Tibial artery (tissue), 4 donors: ENCODE measurements around the gene FCAR.
"Not testable (repeated sequence)": the region's sequence is repeated elsewhere in the genome, so short reads cannot be mapped to it uniquely, and the experiment has no call there.

Experiments used
- DNase-seq, 2 donors: peaks; one replicate each; pipeline ENCODE4 v3.0.0-alpha.2; 2019
- H3K27ac ChIP-seq, 2 donors: fragments of 200-600 bp; sonication (generic) in 1 of 2; 1 replicate in 1 of 2; 2 replicates in 1 of 2; pipeline ENCODE4 v1.5.1; 2018 to 2019; ENCODE audit warnings: mild to moderate bottlenecking in 1 of 2
- H3K27me3 ChIP-seq, 2 donors: fragments of 200-600 bp; sonication (generic) in 1 of 2; one replicate each; pipeline versions ENCODE4 v1.5.1 to v1.6.0; 2016 to 2019
- H3K36me3 ChIP-seq, 3 donors: fragments of 200-600 bp; sonication (generic) in 2 of 3; one replicate each; pipeline ENCODE4 v1.5.1; 2016 to 2019; ENCODE audit warnings: mild to moderate bottlenecking in 2 of 3
- H3K4me1 ChIP-seq, 4 donors: fragments of 200-600 bp; sonication (generic) in 2 of 4; 1 replicate in 3 of 4; 2 replicates in 1 of 4; pipeline ENCODE4 v1.5.1; 2016 to 2019
- H3K4me3 ChIP-seq, 2 donors: fragments of 200-600 bp; sonication (generic) in 1 of 2; 1 replicate in 1 of 2; 2 replicates in 1 of 2; pipeline ENCODE4 v1.5.1; 2018 to 2019; ENCODE audit warnings: mild to moderate bottlenecking in 2 of 2
- H3K9me3 ChIP-seq, 3 donors: fragments of 200-600 bp; sonication (generic) in 1 of 3; one replicate each; pipeline ENCODE4 v1.5.1; 2016 to 2019
- intact Hi-C: fragments of 100-400 bp; cut with DNase I; formaldehyde crosslinking; loops from one replicate; pipeline ENCODE4 v1.15.0; 2023; ENCODE audit warnings: low total_unique reads
- TF ChIP-seq, protein P1 (sequence below), 2 experiments: fragments of 200-600 bp in 1 of 2; fragments of 450-650 bp in 1 of 2; IDR thresholded peaks; one replicate each; pipeline ENCODE4 v1.5.1; 2017 to 2019; ENCODE audit warnings: antibody characterized with exemption in 2 of 2, mild to moderate bottlenecking in 1 of 2, moderate library complexity in 1 of 2

FCAR gene

DNA sequence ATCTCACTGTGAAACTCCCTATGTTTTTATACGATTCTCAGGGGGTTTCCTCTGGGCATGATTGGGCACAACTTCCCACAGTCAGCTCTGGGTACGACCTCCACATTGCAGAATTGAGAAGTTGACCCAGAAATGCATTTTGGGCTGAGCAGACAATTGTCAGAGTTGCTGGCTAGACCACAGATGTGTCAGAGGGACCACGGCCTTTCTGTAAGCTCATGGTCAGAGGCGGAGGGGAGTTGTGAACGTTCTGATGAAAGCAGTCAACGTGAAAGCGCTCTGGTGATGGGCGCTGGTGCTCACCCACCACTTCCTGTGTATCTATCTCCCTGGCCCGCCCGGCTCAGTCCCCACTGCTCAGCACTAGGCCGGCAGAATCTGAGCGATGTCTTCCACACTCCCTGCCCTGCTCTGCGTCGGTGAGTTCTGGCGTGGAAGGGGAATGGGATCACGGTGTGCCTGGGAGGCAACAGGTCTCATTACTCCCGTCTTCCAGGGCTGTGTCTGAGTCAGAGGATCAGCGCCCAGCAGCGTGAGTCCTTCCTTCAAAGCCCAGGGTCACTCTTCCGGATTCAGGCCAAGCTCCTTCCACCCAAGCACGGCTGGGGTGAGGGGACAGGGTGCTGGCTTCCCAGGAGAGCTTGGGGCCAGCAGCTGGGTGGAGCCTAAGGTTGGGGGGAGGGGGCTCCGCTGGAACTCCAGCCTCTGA, 31.9 kb downstream of the FCAR start, which contains the start of gene NCR1:
Gene NCR1 (plus strand): TSS at position 346 of the 709 bp plus-strand sequence. CDS start 40 bp downstream, at position 386.
- no peak for DNase-seq
- TF ChIP-seq, protein P1, sequence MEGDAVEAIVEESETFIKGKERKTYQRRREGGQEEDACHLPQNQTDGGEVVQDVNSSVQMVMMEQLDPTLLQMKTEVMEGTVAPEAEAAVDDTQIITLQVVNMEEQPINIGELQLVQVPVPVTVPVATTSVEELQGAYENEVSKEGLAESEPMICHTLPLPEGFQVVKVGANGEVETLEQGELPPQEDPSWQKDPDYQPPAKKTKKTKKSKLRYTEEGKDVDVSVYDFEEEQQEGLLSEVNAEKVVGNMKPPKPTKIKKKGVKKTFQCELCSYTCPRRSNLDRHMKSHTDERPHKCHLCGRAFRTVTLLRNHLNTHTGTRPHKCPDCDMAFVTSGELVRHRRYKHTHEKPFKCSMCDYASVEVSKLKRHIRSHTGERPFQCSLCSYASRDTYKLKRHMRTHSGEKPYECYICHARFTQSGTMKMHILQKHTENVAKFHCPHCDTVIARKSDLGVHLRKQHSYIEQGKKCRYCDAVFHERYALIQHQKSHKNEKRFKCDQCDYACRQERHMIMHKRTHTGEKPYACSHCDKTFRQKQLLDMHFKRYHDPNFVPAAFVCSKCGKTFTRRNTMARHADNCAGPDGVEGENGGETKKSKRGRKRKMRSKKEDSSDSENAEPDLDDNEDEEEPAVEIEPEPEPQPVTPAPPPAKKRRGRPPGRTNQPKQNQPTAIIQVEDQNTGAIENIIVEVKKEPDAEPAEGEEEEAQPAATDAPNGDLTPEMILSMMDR (IDR thresholded peaks at IDR 0.05): no peak
- H3K36me3 ChIP-seq: no peaks in the 10 kb centered on the region

DNA sequence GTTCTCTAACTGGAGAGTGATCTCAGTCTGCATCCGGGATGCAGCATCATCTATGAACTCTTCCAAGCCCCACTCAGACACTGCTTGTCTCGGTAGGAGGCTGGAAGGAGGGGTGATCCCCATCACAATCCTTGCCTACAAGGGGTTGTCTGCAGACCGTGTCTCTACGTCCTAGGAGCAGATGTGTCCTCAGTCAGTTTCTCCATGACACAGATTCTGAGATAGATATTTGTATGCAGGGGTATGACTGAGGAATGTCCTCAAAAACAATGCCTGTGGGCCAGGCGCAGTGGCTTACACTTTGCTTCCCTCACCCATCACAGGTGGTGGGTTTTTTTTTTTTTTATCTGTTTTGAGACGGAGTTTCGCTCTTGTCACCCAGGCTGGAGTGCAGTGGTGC, 32.8 kb downstream of the FCAR start:
- Histone ChIP-seq H3K27ac (no peak overlapping the region), H3K27me3 (no peaks in the 10 kb centered on the region), H3K36me3 (no peaks in the 10 kb centered on the region), H3K4me1 (no peaks in the 10 kb centered on the region), H3K4me3 (no peak overlapping the region), H3K9me3 (no peaks in the 10 kb centered on the region)
- intact Hi-C loops: no loop called here
- TF ChIP-seq, protein P1 (IDR thresholded peaks at IDR 0.05): no peak
- DNase-seq: no peak

More for the DNA sequence above, 31.9 kb downstream of the FCAR start, which contains the start of gene NCR1:
- no peak within 1 kb of the TSS for H3K27ac ChIP-seq
- H3K4me3 ChIP-seq: no peak within 1 kb of the TSS
- H3K9me3 ChIP-seq: no peaks in the 10 kb centered on the region
- no peaks in the 10 kb centered on the region for H3K4me1 ChIP-seq
- no peaks in the 10 kb centered on the region for H3K27me3 ChIP-seq
- intact Hi-C loops: no loop called here

DNA sequence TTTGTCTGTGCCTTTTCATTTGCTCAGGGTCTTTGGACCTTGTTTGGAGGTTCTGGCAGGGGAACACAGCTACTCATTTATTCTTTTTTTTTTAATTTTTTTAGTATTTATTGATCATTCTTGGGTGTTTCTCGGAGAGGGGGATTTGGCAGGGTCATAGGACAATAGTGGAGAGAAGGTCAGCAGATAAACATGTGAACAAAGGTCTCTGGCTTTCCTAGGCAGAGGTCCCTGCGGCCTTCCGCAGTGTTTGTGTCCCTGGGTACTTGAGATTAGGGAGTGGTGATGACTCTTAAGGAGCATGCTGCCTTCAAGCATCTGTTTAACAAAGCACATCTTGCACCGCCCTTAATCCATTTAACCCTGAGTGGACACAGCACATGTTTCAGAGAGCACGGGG, 33.9 kb downstream of the FCAR start:
- H3K36me3 ChIP-seq, intact Hi-C loops, H3K4me1 ChIP-seq, DNase-seq, H3K4me3 ChIP-seq, H3K27ac ChIP-seq, H3K27me3 ChIP-seq, H3K9me3 ChIP-seq: not testable (repeated sequence)

DNA sequence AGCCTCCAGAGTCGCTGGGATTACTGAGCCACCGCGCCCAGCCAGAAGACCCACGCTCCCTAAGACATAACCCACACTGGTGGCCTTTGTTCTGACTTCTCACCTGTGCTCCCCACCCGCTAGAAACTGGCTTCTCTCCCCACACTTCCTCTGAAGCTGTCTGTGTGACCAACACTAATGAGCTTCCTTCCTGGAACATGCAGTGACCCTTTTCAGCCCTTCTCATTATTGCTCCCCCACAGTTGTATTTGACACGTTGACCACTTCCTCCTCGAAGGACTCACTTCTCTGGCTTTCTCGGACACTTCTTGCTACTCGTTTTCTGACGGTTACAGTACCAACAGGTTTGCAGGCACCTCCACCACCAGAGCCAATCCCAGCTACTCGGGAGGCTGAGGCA, 42.8 kb downstream of the FCAR start:
- no peak for DNase-seq
- no peak overlapping the region for H3K4me3 ChIP-seq
- no peaks in the 10 kb centered on the region for H3K4me1 ChIP-seq
- H3K9me3 ChIP-seq: no peaks in the 10 kb centered on the region
- H3K27ac ChIP-seq: no peak overlapping the region
- peaks cover 0 to 9% of the 10 kb centered on the region in 2 donors for H3K27me3 ChIP-seq
- TF ChIP-seq, protein P1 (IDR thresholded peaks at IDR 0.05): no peak
- H3K36me3 ChIP-seq: no peaks in the 10 kb centered on the region
- intact Hi-C loops: no loop called here

DNA sequence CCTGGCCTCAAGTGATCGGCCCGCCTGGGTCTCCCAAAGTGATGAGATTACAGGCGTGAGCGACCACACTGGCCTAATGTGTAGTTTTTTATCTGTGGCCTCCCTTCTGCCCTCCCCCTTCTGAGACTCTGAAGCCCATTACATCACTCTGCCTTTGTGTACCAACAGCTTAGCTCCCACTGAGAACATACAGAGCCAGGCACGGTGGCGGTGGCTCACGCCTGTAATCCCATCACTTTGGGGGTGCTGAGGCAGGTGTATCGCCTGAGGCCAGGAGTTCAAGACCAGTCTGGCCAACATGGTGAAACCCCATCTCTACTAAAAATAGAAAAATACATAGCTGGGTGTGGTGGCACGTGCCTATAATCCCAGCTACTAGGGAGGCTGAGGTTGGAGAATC, 44.5 kb downstream of the FCAR start:
- no peak for DNase-seq
- no peaks in the 10 kb centered on the region for H3K9me3 ChIP-seq
- H3K27me3 ChIP-seq: peaks cover 0 to 9% of the 10 kb centered on the region in 2 donors
- H3K27ac ChIP-seq: no peak overlapping the region
- H3K36me3 ChIP-seq: no peaks in the 10 kb centered on the region
- H3K4me1 ChIP-seq: no peaks in the 10 kb centered on the region
- intact Hi-C loops: no loop called here
- no peak overlapping the region for H3K4me3 ChIP-seq
- TF ChIP-seq, protein P1 (IDR thresholded peaks at IDR 0.05): no peak

DNA sequence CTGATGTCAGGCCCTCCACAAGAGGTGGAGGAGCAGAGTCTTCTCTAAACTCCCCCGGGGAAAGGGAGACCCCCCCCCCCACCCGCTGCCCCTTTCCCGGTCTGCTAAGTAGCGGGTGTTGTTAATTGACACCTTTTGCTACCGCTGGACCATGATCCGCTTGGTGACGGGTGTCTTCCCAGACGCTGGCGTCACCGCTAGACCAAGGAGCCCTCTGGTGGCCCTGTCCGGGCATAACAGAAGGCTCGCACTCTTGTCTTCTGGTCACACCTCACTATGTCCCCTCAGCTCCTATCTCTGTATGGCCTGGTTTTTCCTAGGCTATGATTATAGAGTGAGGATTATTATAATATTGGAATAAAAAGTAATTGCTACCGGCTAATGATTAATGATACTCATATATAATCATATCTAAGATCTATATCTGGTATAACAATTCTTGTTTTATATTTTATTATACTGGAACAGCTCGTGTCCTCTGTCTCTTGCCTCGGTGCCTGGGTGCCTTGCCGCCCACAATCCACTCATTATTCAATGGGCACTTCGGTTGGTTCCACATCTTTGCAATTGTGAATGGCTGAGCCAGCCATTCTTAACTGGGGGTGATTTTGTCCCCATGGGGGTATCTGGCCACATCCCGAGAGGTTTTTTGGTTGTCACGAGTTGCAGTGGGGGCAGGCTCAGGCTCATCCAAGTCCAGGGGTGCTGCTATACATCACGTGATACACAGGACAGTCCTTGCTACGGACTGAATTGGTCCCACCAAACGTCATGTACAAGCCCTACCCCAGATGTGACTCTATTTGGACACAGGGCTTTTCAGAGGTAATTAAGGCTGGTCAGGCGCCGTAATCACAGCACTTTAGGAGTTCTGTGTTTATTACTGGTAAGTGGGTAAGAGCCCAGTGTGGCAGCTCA, 45.9 kb downstream of the FCAR start:
- DNase-seq, H3K9me3 ChIP-seq, H3K27ac ChIP-seq, H3K36me3 ChIP-seq, intact Hi-C loops, H3K27me3 ChIP-seq, H3K4me1 ChIP-seq, H3K4me3 ChIP-seq: not testable (repeated sequence)
